ENCODE measurements around the gene SEC14L1. TPM values are rescaled to one million over a fixed set of nuclear protein-coding genes. Genes with fewer than 3 reads are reported as not detected.

The SEC14L1 gene
- total RNA-seq, 2 experiments from 2014 or later = 98.5 to 146 TPM

- ATAC-seq = no peak
- Mint-ChIP-seq H3K27ac (peak overlapping the region; percentile 82), H3K36me3 (peaks cover 24% of the 10 kb centered on the region), H3K4me3 (peak overlapping the region; percentile 26), H3K9me3 (ENCODE audit: low read depth) (no peaks in the 10 kb centered on the region), H3K4me1 (peaks cover 30% of the 10 kb centered on the region), H3K27me3 (no peaks in the 10 kb centered on the region)
- no peak for DNase-seq
- CTCF ChIA-PET = interaction anchor here (0.8 to 2.9 kb wide), 9 partner anchors 13 to 315 kb away, joined by 3 to 18 read pairs (median 4); partner anchors contain the start of genes MGAT5B and SEC14L1
These were observed 41.7 kb downstream of the SEC14L1 start for GRCh38 chr17:77182205-77183172.

DNA sequence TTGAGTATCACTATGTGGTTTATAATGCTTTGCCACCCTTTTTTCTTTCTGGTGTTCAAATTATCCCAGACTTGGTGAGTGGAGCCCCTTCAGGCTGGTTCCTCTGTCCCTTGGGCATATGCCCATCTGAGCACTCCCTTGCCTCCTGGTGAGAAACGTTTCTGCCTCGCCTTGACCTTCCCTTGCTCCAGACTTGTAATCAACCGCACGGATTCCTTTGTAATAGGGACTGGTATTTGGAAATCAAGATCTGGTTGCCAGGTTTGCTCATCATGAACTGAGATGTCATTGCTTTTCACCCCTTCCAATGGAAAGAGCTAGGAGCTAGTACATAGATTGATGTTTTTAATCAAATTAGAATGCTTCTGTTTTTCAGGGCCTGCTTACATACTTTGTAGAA lies 43.7 kb downstream of the SEC14L1 start:
- Mint-ChIP-seq H3K4me3 (no peak overlapping the region), H3K9me3 (ENCODE audit: low read depth) (no peaks in the 10 kb centered on the region), H3K27me3 (no peaks in the 10 kb centered on the region), H3K27ac (no peak overlapping the region), H3K36me3 (peaks cover 16% of the 10 kb centered on the region), H3K4me1 (peaks cover 45% of the 10 kb centered on the region)
- no peak for DNase-seq
- ATAC-seq = no peak
- CTCF ChIA-PET = no interaction called here

GRCh38 chr17:77185137-77185536 lies 44.4 kb downstream of the SEC14L1 start:
- Mint-ChIP-seq H3K4me3 (no peak overlapping the region), H3K9me3 (ENCODE audit: low read depth) (no peaks in the 10 kb centered on the region), H3K27ac (no peak overlapping the region), H3K36me3 (peaks cover 16% of the 10 kb centered on the region), H3K27me3 (no peaks in the 10 kb centered on the region), H3K4me1 (peaks cover 52% of the 10 kb centered on the region)
- ATAC-seq = no peak
- DNase-seq = no peak
- CTCF ChIA-PET = no interaction called here

GRCh38 chr17:77186141-77186604 lies 45.4 kb downstream of the SEC14L1 start:
- peaks cover 46% of the 10 kb centered on the region for H3K4me1 Mint-ChIP-seq
- H3K4me3 Mint-ChIP-seq = no peak overlapping the region

GRCh38 chr17:77188084-77189066 lies 47.6 kb downstream of the SEC14L1 start:
- Mint-ChIP-seq H3K27ac (peak overlapping the region; percentile 87), H3K36me3 (peaks cover 23% of the 10 kb centered on the region), H3K9me3 (ENCODE audit: low read depth) (no peaks in the 10 kb centered on the region), H3K4me3 (peak overlapping the region; percentile 65), H3K4me1 (peaks cover 29% of the 10 kb centered on the region), H3K27me3 (no peaks in the 10 kb centered on the region)
- CTCF ChIA-PET = interaction anchor here (1.2 to 2.1 kb wide), 3 partner anchors 47 to 100 kb away, joined by 4 to 5 read pairs (median 4); partner anchors contain the start of gene SEC14L1
- DNase-seq = peak; percentile 46
- ATAC-seq = peak; percentile 34

More at GRCh38 chr17:77186141-77186604, 45.4 kb downstream of the SEC14L1 start:
- ATAC-seq = peak; percentile 70
- H3K36me3 Mint-ChIP-seq = peaks cover 14% of the 10 kb centered on the region
- H3K9me3 Mint-ChIP-seq (ENCODE audit: low read depth) = no peaks in the 10 kb centered on the region
- peak; percentile 85 for DNase-seq
- no peaks in the 10 kb centered on the region for H3K27me3 Mint-ChIP-seq
- H3K27ac Mint-ChIP-seq = no peak overlapping the region
- CTCF ChIA-PET = no interaction called here

DNA sequence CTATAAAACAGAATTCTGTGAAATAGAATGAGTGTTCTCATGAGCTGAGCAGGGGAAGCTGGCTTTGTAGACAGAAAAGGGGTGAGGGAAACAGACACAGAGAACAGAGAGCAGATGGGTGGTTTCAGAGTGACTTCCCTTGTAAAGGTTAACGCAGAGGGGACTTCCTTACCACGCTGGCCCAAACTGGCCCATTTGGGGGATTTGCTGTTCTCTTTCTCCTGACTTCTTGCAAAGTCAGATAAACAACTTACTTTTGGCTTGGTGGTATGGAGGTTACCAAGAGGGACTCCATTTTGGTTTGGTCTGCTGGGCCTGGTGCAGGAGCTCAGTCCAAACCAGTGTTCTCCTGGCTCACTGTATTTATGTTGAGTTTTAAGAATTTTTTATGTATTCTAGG lies 48.4 kb downstream of the SEC14L1 start:
- CTCF ChIA-PET = interaction anchor here (0.7 to 2.1 kb wide), 4 partner anchors 48 to 354 kb away, joined by 3 to 5 read pairs (median 4); partner anchors contain the start of gene SEC14L1
- H3K9me3 Mint-ChIP-seq (ENCODE audit: low read depth) = no peaks in the 10 kb centered on the region
- DNase-seq (peak; percentile 60), ATAC-seq (peak; percentile 55)
- peaks cover 28% of the 10 kb centered on the region for H3K36me3 Mint-ChIP-seq
- H3K27me3 Mint-ChIP-seq = no peaks in the 10 kb centered on the region
- H3K4me1 Mint-ChIP-seq = peaks cover 30% of the 10 kb centered on the region
- H3K4me3 Mint-ChIP-seq = peak overlapping the region; percentile 65
- peak overlapping the region; percentile 87 for H3K27ac Mint-ChIP-seq

- H3K4me1 Mint-ChIP-seq = peaks cover 30% of the 10 kb centered on the region
- peaks cover 34% of the 10 kb centered on the region for H3K36me3 Mint-ChIP-seq
- H3K4me3 Mint-ChIP-seq = no peak overlapping the region
- no peaks in the 10 kb centered on the region for H3K9me3 Mint-ChIP-seq (ENCODE audit: low read depth)
- H3K27me3 Mint-ChIP-seq = no peaks in the 10 kb centered on the region
- no peak overlapping the region for H3K27ac Mint-ChIP-seq
- CTCF ChIA-PET = interaction anchor here (2.1 kb wide), 1 partner anchor 102 kb away, joined by 5 read pairs; no protein-coding TSS in a partner anchor
- ATAC-seq = no peak
- DNase-seq = no peak
These were observed 49.8 kb downstream of the SEC14L1 start for GRCh38 chr17:77190576-77190975.

DNA sequence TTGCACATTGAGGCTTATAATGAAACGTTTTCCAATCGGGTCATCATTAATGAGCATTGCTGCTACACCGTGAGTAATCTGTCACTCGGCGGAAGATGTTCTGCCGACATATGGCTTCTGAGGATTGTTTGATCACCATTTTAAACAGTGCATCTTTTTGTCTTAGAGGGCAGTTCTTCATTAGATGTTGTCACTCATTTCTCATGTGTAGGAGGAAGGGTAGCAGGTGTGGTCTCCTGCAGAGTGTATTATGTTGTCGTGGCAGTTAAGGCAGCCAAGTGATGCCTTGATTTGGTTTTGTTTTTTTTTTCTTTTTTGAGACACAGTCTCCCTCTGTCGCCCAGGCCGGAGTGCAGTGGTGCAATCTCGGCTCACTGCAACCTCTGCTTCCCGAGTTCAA lies 50.5 kb downstream of the SEC14L1 start:
- Mint-ChIP-seq H3K4me3 (no peak overlapping the region), H3K27me3 (no peaks in the 10 kb centered on the region), H3K27ac (no peak overlapping the region), H3K36me3 (peaks cover 40% of the 10 kb centered on the region), H3K4me1 (peaks cover 30% of the 10 kb centered on the region), H3K9me3 (ENCODE audit: low read depth) (no peaks in the 10 kb centered on the region)
- CTCF ChIA-PET = no interaction called here
- no peak for DNase-seq
- no peak for ATAC-seq

DNA sequence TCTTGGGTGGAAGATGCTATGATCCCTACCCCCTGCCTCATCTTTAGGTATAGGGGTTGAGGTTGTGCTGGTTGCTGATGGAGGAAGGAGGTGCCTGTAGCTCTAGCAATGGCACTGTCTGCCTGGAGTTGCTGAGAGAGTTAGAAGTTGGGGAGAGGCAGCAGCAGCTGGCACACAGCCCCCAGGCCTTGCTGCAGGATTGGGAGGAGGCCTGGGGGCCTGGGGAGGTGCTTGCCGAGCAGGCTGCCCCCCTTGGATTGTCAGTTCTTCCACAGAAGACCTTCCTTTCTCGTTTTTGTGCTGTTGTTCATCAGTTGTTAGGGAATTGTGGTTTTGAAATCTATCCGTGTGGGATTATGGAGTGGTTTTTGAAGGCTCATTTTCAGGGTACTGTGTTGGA lies 52.9 kb downstream of the SEC14L1 start:
- peaks cover 60% of the 10 kb centered on the region for H3K36me3 Mint-ChIP-seq
- DNase-seq (no peak), ATAC-seq (no peak)
- no peaks in the 10 kb centered on the region for H3K27me3 Mint-ChIP-seq
- H3K9me3 Mint-ChIP-seq (ENCODE audit: low read depth) = no peaks in the 10 kb centered on the region
- peak overlapping the region; percentile 23 for H3K27ac Mint-ChIP-seq
- CTCF ChIA-PET = no interaction called here
- peaks cover 22% of the 10 kb centered on the region for H3K4me1 Mint-ChIP-seq
- H3K4me3 Mint-ChIP-seq = no peak overlapping the region

DNA sequence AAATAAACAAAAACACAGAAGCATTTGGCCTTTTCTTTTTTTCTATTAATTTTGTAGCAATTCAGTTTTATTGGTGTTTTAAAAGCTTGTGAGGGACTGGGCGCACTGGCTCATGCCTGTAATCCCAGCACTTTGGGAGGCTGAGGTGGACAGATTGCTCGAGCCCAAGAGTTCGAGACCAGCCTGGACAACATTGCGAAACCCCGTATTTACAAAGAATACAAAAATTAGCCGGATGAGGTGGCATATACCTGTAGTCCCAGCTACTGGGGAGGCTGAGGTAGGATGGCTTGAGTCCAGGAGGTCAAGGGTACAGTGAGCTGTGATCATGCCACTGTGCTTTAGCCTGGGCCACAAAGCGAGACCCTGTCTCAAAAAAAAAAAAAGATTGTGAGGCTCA lies 53.4 kb downstream of the SEC14L1 start:
- ATAC-seq (no peak), DNase-seq (no peak)
- Mint-ChIP-seq H3K4me3 (no peak overlapping the region), H3K27ac (no peak overlapping the region), H3K27me3 (no peaks in the 10 kb centered on the region), H3K9me3 (ENCODE audit: low read depth) (no peaks in the 10 kb centered on the region), H3K4me1 (peaks cover 17% of the 10 kb centered on the region), H3K36me3 (peaks cover 63% of the 10 kb centered on the region)
- CTCF ChIA-PET = no interaction called here

GRCh38 chr17:77196251-77196650 lies 55.5 kb downstream of the SEC14L1 start:
- Mint-ChIP-seq H3K27ac (peak overlapping the region; percentile 11), H3K9me3 (ENCODE audit: low read depth) (no peaks in the 10 kb centered on the region), H3K36me3 (peaks cover 72% of the 10 kb centered on the region), H3K4me3 (no peak overlapping the region), H3K27me3 (no peaks in the 10 kb centered on the region), H3K4me1 (peaks cover 11% of the 10 kb centered on the region)
- ATAC-seq (no peak), DNase-seq (no peak)
- CTCF ChIA-PET = interaction anchor here (1.0 to 1.2 kb wide), 2 partner anchors 108 to 109 kb away, joined by 3 to 4 read pairs; no protein-coding TSS in a partner anchor

GRCh38 chr17:77197115-77197514 lies 56.3 kb downstream of the SEC14L1 start:
- Mint-ChIP-seq H3K4me1 (peaks cover 10% of the 10 kb centered on the region), H3K27ac (no peak overlapping the region), H3K9me3 (ENCODE audit: low read depth) (no peaks in the 10 kb centered on the region), H3K36me3 (peaks cover 72% of the 10 kb centered on the region), H3K4me3 (no peak overlapping the region), H3K27me3 (no peaks in the 10 kb centered on the region)
- DNase-seq = no peak
- ATAC-seq = no peak
- CTCF ChIA-PET = no interaction called here

DNA sequence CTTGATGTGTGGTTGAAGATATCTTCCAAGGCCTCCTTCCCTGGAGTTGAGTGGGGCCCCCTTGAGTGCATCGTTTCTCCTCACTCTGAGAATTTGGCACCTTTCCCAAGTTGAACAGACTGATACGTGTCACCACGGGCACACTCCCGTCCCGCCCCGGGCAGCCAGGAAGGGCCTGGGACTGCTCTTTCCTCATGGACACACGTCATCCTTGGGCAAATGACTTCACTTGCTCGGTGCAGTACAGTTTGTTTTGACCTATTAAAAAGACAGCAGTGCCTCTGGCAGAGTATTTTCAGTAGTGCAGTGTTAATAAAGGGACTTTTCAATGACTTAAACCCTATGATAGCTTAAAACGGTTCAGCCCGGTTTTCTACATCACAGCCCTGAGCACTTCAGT lies 59.9 kb downstream of the SEC14L1 start:
- H3K36me3 Mint-ChIP-seq = peaks cover 63% of the 10 kb centered on the region
- H3K27ac Mint-ChIP-seq = no peak overlapping the region
- H3K4me1 Mint-ChIP-seq = peaks cover 5% of the 10 kb centered on the region
- ATAC-seq (no peak), DNase-seq (no peak)
- H3K27me3 Mint-ChIP-seq = no peaks in the 10 kb centered on the region
- CTCF ChIA-PET = no interaction called here
- no peak overlapping the region for H3K4me3 Mint-ChIP-seq
- H3K9me3 Mint-ChIP-seq (ENCODE audit: low read depth) = no peaks in the 10 kb centered on the region
